ENCODE measurements around the gene BPIFB3.

BPIFB3 gene

DNA sequence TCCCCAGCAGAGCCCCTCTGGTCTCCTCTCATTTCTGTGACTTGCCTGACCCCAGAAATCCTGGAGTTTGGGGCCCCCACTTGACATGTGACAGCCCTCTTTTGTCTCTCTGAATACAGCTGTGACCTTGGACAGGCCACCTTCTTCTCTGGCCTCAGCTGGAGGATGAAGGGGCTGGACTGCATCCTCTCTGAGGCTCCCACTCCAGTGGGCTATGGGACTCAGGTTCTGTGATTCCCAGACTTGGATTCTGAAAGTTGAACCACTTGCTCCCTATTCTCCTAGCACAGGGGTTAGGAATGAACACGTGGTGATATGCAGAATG is 9.1 kb downstream of the BPIFB3 start:
- in situ Hi-C loops (cut with MboI; ENCODE audit: low pct_unique_long_range_greater_than_20kb, low sequenced_read_pairs, unreplicated experiment) = no loop called here
- TF ChIP-seq, protein P1, sequence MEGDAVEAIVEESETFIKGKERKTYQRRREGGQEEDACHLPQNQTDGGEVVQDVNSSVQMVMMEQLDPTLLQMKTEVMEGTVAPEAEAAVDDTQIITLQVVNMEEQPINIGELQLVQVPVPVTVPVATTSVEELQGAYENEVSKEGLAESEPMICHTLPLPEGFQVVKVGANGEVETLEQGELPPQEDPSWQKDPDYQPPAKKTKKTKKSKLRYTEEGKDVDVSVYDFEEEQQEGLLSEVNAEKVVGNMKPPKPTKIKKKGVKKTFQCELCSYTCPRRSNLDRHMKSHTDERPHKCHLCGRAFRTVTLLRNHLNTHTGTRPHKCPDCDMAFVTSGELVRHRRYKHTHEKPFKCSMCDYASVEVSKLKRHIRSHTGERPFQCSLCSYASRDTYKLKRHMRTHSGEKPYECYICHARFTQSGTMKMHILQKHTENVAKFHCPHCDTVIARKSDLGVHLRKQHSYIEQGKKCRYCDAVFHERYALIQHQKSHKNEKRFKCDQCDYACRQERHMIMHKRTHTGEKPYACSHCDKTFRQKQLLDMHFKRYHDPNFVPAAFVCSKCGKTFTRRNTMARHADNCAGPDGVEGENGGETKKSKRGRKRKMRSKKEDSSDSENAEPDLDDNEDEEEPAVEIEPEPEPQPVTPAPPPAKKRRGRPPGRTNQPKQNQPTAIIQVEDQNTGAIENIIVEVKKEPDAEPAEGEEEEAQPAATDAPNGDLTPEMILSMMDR (IDR thresholded peaks at IDR 0.05; ENCODE audit: extremely low read depth, insufficient read depth, missing control alignments) = no peak
- DNase-seq (ENCODE audit: low spot score) = no peak

DNA sequence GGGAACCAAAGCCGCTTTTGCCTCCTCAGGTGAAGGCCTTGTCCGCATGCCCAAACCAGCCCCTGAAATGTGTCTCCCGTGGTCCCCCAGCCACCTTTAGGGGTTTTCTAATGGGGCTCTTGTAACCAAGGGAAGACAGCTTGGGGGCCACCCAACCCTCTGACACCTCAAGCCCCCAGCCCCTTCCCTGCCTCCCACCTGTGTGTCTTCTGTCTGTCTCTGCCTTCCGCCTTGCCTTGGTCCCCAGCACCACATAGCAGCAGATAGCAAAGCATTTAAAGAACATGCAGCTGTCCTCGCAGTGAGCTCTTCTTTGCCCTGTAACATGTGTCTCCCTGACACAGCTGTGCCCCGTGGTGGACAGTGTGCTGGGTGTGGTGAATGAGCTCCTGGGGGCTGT is 9.6 kb downstream of the BPIFB3 start:
- in situ Hi-C loops (cut with MboI; ENCODE audit: low pct_unique_long_range_greater_than_20kb, low sequenced_read_pairs, unreplicated experiment) = no loop called here
- no peak for DNase-seq (ENCODE audit: low spot score)
- TF ChIP-seq, protein P1 (IDR thresholded peaks at IDR 0.05; ENCODE audit: extremely low read depth, insufficient read depth, missing control alignments) = no peak

DNA sequence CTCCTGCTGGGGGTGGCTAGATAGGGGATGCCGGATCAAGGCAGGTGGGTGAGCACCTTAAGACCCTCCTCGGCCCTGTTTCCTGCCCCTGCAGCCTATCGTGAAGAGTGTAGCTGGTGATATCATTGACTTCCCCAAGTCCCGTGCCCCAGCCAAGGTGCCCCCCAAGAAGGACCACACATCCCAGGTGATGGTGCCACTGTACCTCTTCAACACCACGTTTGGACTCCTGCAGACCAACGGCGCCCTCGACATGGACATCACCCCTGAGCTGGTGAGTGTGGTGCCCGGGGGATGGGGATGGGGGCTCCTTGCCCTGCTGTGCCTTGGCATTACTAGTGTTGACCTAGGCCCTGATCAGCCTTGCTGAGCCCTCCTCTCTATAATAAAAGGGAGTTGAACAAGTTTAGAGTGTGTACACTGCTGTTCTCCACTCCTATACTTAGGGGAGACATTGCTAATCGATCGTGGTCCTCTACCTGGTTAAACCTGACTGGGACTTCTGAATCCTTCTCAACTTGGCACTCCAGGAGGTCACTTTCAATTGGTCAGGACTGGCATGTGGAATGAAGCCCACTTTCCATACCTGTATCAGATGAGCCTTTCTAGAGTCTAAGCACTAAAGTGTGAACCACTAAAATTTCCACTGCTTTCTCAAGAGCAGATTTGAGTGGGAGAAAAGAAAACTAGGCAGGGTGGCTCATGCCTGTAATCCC is 11.0 kb downstream of the BPIFB3 start:
- in situ Hi-C loops (cut with MboI; ENCODE audit: low pct_unique_long_range_greater_than_20kb, low sequenced_read_pairs, unreplicated experiment) = no loop called here

DNA sequence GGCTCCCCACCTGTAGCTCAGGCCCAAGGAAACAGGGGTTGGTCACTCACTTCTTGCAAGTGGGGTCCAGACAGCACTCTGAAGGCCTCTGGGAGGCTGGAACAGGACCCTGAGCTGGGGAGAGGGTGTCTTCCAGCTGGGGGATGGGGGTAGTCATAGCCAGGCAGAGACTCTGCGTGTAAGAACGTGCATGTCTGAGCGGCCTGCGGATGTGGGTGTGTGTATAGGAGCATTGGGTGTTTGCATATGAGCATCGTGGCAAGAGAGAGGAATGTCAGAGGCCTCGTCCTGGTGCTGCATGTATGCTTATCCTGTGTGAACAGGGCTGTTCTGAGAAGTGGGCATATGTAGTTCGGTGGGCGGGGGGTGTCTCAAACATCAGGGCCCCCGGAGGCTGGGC is 12.1 kb downstream of the BPIFB3 start:
- TF ChIP-seq, protein P1 (IDR thresholded peaks at IDR 0.05; ENCODE audit: extremely low read depth, insufficient read depth, missing control alignments) = no peak
- no peak for DNase-seq (ENCODE audit: low spot score)
- in situ Hi-C loops (cut with MboI; ENCODE audit: low pct_unique_long_range_greater_than_20kb, low sequenced_read_pairs, unreplicated experiment) = no loop called here

More for the DNA sequence above, 11.0 kb downstream of the BPIFB3 start:
- DNase-seq (ENCODE audit: low spot score) = no peak
- TF ChIP-seq, protein P1 (IDR thresholded peaks at IDR 0.05; ENCODE audit: extremely low read depth, insufficient read depth, missing control alignments) = no peak

DNA sequence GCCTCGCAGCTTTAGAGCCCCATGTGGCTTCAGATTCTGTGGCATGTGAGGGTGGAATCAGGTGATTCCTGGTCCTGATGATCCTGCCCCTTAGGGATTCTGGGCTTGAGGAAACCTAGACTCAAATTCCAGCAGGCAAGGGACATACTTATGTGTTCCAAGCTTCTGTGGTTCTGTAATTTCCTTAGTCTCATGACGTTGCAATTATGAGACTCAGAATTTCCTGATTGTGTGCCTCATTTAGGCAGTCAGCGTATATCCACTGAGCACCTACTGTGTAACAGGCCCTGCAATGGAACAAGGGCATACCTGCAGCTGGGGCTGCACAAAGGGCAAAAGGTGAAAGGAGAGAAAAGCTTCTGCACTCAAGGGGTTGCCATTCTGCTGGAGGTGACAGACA is 14.1 kb downstream of the BPIFB3 start:
- DNase-seq (ENCODE audit: low spot score) = no peak
- in situ Hi-C loops (cut with MboI; ENCODE audit: low pct_unique_long_range_greater_than_20kb, low sequenced_read_pairs, unreplicated experiment) = no loop called here
- TF ChIP-seq, protein P1 (IDR thresholded peaks at IDR 0.05; ENCODE audit: extremely low read depth, insufficient read depth, missing control alignments) = no peak

DNA sequence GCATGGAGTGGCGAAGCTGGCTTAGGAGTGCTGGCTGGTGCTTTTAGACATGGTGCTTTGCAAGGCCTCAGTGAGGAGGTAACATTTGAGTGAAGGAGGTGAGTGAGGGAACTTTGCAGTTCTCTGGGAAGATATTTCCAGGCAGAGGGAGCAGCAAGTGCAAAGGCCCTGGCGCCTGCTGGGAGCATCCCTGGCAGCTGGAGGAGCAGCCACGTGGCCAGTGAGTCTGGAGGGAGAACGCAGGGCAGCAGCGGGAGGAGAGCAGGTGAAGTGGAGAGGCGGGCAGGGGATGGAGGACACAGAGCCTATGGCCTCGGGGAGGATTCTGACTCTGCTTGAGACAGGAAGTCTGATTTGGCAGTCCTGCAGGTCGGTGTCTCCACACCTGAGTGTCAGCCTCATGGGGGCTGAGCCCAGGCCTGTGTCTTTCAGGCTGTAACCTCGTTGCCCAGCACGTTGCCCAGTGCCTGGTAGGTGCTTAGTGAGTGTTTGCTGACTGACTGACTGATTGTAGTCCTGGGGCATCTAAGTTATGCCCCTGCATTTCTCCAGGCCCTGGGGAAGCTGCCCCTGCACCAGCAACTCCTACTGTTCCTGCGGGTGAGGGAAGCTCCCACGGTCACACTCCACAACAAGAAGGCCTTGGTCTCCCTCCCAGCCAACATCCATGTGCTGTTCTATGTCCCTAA is 14.7 kb downstream of the BPIFB3 start:
- in situ Hi-C loops (cut with MboI; ENCODE audit: low pct_unique_long_range_greater_than_20kb, low sequenced_read_pairs, unreplicated experiment) = no loop called here
- TF ChIP-seq, protein P1 (IDR thresholded peaks at IDR 0.05; ENCODE audit: extremely low read depth, insufficient read depth, missing control alignments) = no peak
- no peak for DNase-seq (ENCODE audit: low spot score)

Measured in GM13977 (cell line).